ENCODE results near the gene AQR. TPM values are rescaled to one million over a fixed set of nuclear protein-coding genes. Genes with fewer than 3 reads are reported as not detected.

AQR gene
- total RNA-seq, 5 donors from 2014 or later (not counting 1 experiment from before 2014, with no cell fraction given) = 35.3 to 48.6 (median 36.3) TPM

DNA sequence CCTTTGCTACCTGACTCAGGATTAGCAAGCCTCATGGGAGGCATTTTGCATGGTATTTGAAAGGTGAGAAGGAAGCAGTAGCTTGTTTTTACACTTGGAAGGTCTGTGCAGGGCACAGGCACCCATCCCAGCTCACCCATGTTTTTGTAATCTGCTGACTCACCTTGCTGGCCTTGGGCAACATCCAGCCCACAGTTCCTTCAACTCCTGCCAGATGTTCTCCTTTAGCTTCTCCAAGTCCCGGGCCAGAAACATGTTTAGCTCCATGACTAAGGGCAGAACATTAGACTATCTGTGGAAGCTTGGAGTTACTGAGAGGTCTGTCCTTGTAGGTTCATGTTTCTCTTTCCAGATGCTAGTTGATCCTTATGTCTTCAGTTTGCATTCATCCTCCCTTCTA, 31.0 kb upstream of the AQR start:
- Histone ChIP-seq H3K4me3 (ENCODE audit: control insufficient read depth in 1 of 2, extremely low read depth in 1 of 2, low read length in 1 of 2) (no peak overlapping the region), H3K27ac (ENCODE audit: low read length) (no peak overlapping the region), H3K36me3 (ENCODE audit: control insufficient read depth in 2 of 2, extremely low read depth in 1 of 2, insufficient read depth in 1 of 2, low read length in 1 of 2) (no peaks in the 10 kb centered on the region), H3K9me3 (no peaks in the 10 kb centered on the region), H3K27me3 (replicated peaks in 1 of 2; ENCODE audit: control insufficient read depth in 2 of 2, extremely low read depth in 1 of 2, insufficient read depth in 2 of 2, low read length in 1 of 2) (peaks cover 0 to 5% of the 10 kb centered on the region in 2 experiments), H3K4me1 (ENCODE audit: control insufficient read depth in 1 of 2, extremely low read depth in 1 of 2, insufficient read depth in 2 of 2, low read length in 2 of 2) (no peaks in the 10 kb centered on the region)
- Mint-ChIP-seq H3K4me1 (no peaks in the 10 kb centered on the region), H3K27me3 (peaks cover 6 to 11% of the 10 kb centered on the region in 2 donors), H3K4me3 (no peak overlapping the region), H3K9me3 (no peaks in the 10 kb centered on the region), H3K36me3 (no peaks in the 10 kb centered on the region), H3K27ac (no peak overlapping the region)
- no CpG with 5 or more reads among the region's 1 CpG for WGBS (ENCODE audit: insufficient coverage)
- ATAC-seq (replicated peaks in 1 of 4) (no peak), DNase-seq (no peak)
- CTCF ChIA-PET = no interaction called here
- POLR2A ChIA-PET = no interaction called here

GRCh38 chr15:34999906-35000305, 30.4 kb upstream of the AQR start:
- H3K9me3 Mint-ChIP-seq = no peaks in the 10 kb centered on the region
- H3K4me1 ChIP-seq (ENCODE audit: control insufficient read depth in 1 of 2, extremely low read depth in 1 of 2, insufficient read depth in 2 of 2, low read length in 2 of 2) = no peaks in the 10 kb centered on the region
- 86% methylated on average over 3 of the region's 7 CpGs for WGBS (ENCODE audit: insufficient coverage)
- no peak overlapping the region for H3K27ac Mint-ChIP-seq
- peaks cover 7 to 14% of the 10 kb centered on the region in 2 donors for H3K27me3 Mint-ChIP-seq
- DNase-seq (no peak), ATAC-seq (replicated peaks in 1 of 4) (no peak)
- POLR2A ChIA-PET = no interaction called here
- peaks cover 0 to 5% of the 10 kb centered on the region in 2 experiments for H3K27me3 ChIP-seq (replicated peaks in 1 of 2; ENCODE audit: control insufficient read depth in 2 of 2, extremely low read depth in 1 of 2, insufficient read depth in 2 of 2, low read length in 1 of 2)
- no peaks in the 10 kb centered on the region for H3K36me3 Mint-ChIP-seq
- H3K27ac ChIP-seq (ENCODE audit: low read length) = no peak overlapping the region
- H3K4me3 Mint-ChIP-seq = no peak overlapping the region
- no peaks in the 10 kb centered on the region for H3K9me3 ChIP-seq
- no peaks in the 10 kb centered on the region for H3K4me1 Mint-ChIP-seq
- CTCF ChIA-PET = interaction anchor here in 1 of 2 donors (0.6 kb wide), 1 partner anchor 19 kb away, joined by 8 read pairs; no protein-coding TSS in a partner anchor
- no peak overlapping the region for H3K4me3 ChIP-seq (ENCODE audit: control insufficient read depth in 1 of 2, extremely low read depth in 1 of 2, low read length in 1 of 2)
- H3K36me3 ChIP-seq (ENCODE audit: control insufficient read depth in 2 of 2, extremely low read depth in 1 of 2, insufficient read depth in 1 of 2, low read length in 1 of 2) = no peaks in the 10 kb centered on the region

- Histone ChIP-seq H3K27ac (ENCODE audit: low read length) (no peak overlapping the region), H3K4me1 (ENCODE audit: control insufficient read depth in 1 of 2, extremely low read depth in 1 of 2, insufficient read depth in 2 of 2, low read length in 2 of 2) (no peaks in the 10 kb centered on the region), H3K27me3 (replicated peaks in 1 of 2; ENCODE audit: control insufficient read depth in 2 of 2, extremely low read depth in 1 of 2, insufficient read depth in 2 of 2, low read length in 1 of 2) (peaks cover 2 to 5% of the 10 kb centered on the region in 2 experiments), H3K9me3 (no peaks in the 10 kb centered on the region), H3K4me3 (ENCODE audit: control insufficient read depth in 1 of 2, extremely low read depth in 1 of 2, low read length in 1 of 2) (no peak overlapping the region), H3K36me3 (ENCODE audit: control insufficient read depth in 2 of 2, extremely low read depth in 1 of 2, insufficient read depth in 1 of 2, low read length in 1 of 2) (no peaks in the 10 kb centered on the region)
- no peak for DNase-seq
- H3K9me3 Mint-ChIP-seq = no peaks in the 10 kb centered on the region
- ATAC-seq (replicated peaks in 1 of 4) = no peak
- ChIA-PET CTCF (no interaction called here), POLR2A (no interaction called here)
- no CpG with 5 or more reads among the region's 1 CpG for WGBS (ENCODE audit: insufficient coverage)
- no peak overlapping the region for H3K4me3 Mint-ChIP-seq
- H3K27ac Mint-ChIP-seq = no peak overlapping the region
- peaks cover 7 to 14% of the 10 kb centered on the region in 2 donors for H3K27me3 Mint-ChIP-seq
- peaks cover 0 to 13% (median 9%) of the 10 kb centered on the region in 3 donors for H3K4me1 Mint-ChIP-seq
- no peaks in the 10 kb centered on the region for H3K36me3 Mint-ChIP-seq
Measured at GRCh38 chr15:34994925-34995324, 25.4 kb upstream of the AQR start.

- H3K4me1 Mint-ChIP-seq = peaks cover 0 to 23% (median 19%) of the 10 kb centered on the region in 3 donors
- H3K36me3 Mint-ChIP-seq = no peaks in the 10 kb centered on the region
- peaks cover 0 to 2% of the 10 kb centered on the region in 2 experiments for H3K4me1 ChIP-seq (ENCODE audit: control insufficient read depth in 1 of 2, extremely low read depth in 1 of 2, insufficient read depth in 2 of 2, low read length in 2 of 2)
- peaks cover 7 to 14% of the 10 kb centered on the region in 2 donors for H3K27me3 Mint-ChIP-seq
- ChIA-PET POLR2A (interaction anchor here in 1 of 2 donors (0.7 kb wide), 1 partner anchor 410 kb away, joined by 5 read pairs; the partner anchor contains the start of gene GOLGA8B), CTCF (interaction anchor here in 1 of 2 donors (0.6 kb wide), 1 partner anchor 24 kb away, joined by 3 read pairs; the partner anchor contains the start of gene AQR)
- H3K9me3 Mint-ChIP-seq = no peaks in the 10 kb centered on the region
- H3K27me3 ChIP-seq (replicated peaks in 1 of 2; ENCODE audit: control insufficient read depth in 2 of 2, extremely low read depth in 1 of 2, insufficient read depth in 2 of 2, low read length in 1 of 2) = peaks cover 2 to 5% of the 10 kb centered on the region in 2 experiments
- no CpG with 5 or more reads among the region's 4 CpGs for WGBS (ENCODE audit: insufficient coverage)
- H3K4me3 Mint-ChIP-seq = no peak overlapping the region
- no peak overlapping the region for H3K27ac Mint-ChIP-seq
- H3K4me3 ChIP-seq (ENCODE audit: control insufficient read depth in 1 of 2, extremely low read depth in 1 of 2, low read length in 1 of 2) = no peak overlapping the region
- no peak for DNase-seq
- no peaks in the 10 kb centered on the region for H3K9me3 ChIP-seq
- no peaks in the 10 kb centered on the region for H3K36me3 ChIP-seq (ENCODE audit: control insufficient read depth in 2 of 2, extremely low read depth in 1 of 2, insufficient read depth in 1 of 2, low read length in 1 of 2)
- no peak overlapping the region for H3K27ac ChIP-seq (ENCODE audit: low read length)
- ATAC-seq (replicated peaks in 1 of 4) = no peak
Measured at GRCh38 chr15:34993877-34994276, 24.3 kb upstream of the AQR start.

- POLR2A ChIA-PET = no interaction called here
Measured at GRCh38 chr15:34993412-34993811, 23.9 kb upstream of the AQR start.

DNA sequence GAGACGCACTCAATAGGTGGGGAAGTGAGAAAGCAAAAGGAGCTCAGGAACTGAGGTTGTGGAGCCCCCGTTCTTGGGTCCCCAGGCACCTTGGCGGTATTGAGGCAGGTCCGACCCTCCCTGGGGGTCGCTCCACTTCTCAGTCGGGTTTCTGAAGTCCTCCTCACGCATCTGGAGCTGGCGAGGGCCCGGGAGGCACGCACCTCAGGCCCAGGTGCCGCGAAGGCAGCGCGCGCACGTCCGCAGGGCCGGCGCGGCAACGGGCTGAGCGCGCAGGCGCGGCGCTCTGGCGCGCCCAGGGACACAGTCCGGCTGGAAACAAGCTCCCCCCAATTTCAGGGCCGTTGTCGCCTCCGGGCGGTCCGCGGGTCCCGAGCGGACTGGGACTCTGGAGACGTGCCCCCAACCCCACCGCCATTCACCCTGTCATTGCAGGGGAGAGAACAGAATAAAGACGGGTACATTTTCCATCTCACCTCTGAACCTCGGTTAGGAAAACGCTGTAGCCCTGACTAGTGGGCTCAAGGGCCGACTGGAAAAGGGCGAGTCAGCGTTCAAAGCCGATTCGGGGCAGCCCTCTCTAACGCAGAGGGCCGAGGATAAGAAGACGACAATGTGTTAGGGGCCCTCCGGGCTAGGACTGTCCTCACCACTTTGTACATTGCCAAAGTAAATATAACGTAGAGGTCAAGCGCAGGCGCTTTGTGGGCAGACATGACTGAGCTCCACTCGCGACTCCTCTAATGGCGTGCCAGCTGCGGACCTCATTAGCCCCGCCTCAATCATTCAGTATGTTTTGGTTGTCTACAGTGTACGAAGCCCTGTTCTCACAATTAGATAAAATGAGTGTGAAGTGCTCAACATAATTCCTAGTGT, 18.7 kb upstream of the AQR start, which contains the start of gene ZNF770:
ZNF770 (minus strand) TSS at position 261 of the 876 bp plus-strand sequence. CDS start 4,853 bp downstream, outside the sequence.
- under 1% methylated on average over 45 of the region's 60 CpGs for WGBS (ENCODE audit: insufficient coverage)
- Mint-ChIP-seq H3K4me1 (peaks cover 34 to 51% (median 48%) of the 10 kb centered on the region in 3 donors), H3K27ac (peak within 1 kb of the TSS; percentile 99), H3K9me3 (no peaks in the 10 kb centered on the region), H3K36me3 (no peaks in the 10 kb centered on the region), H3K27me3 (no peaks in the 10 kb centered on the region), H3K4me3 (peak within 1 kb of the TSS; percentile 93 to 98 (median 97))
- Histone ChIP-seq H3K27ac (ENCODE audit: low read length) (peak within 1 kb of the TSS; percentile 94), H3K27me3 (replicated peaks in 1 of 2; ENCODE audit: control insufficient read depth in 2 of 2, extremely low read depth in 1 of 2, insufficient read depth in 2 of 2, low read length in 1 of 2) (peaks cover 0 to 2% of the 10 kb centered on the region in 2 experiments), H3K9me3 (no peaks in the 10 kb centered on the region), H3K36me3 (ENCODE audit: control insufficient read depth in 2 of 2, extremely low read depth in 1 of 2, insufficient read depth in 1 of 2, low read length in 1 of 2) (peaks cover 0 to 7% of the 10 kb centered on the region in 2 donors), H3K4me1 (ENCODE audit: control insufficient read depth in 1 of 2, extremely low read depth in 1 of 2, insufficient read depth in 2 of 2, low read length in 2 of 2) (peaks cover 15 to 20% of the 10 kb centered on the region in 2 experiments), H3K4me3 (ENCODE audit: control insufficient read depth in 1 of 2, extremely low read depth in 1 of 2, low read length in 1 of 2) (peak within 1 kb of the TSS; percentile 84 to 88)
- ChIA-PET POLR2A (interaction anchor here (0.5 to 1.7 kb wide), 6 partner anchors 14 to 952 kb away, joined by 3 to 23 read pairs (median 6); partner anchors contain the start of gene AQR (in 2 of the 2)), CTCF (interaction anchor here (0.6 to 2.6 kb wide), 6 partner anchors 10 to 19 kb away, joined by 3 to 65 read pairs (median 4); partner anchors contain the start of gene AQR (in 2 of the 2))
- ATAC-seq (replicated peaks in 1 of 4) = peak; percentile 85 to 93 (median 86)
- DNase-seq = peak; percentile 56 to 91 (median 75)

More at GRCh38 chr15:34993412-34993811, 23.9 kb upstream of the AQR start:
- H3K36me3 Mint-ChIP-seq = no peaks in the 10 kb centered on the region
- no peak overlapping the region for H3K4me3 Mint-ChIP-seq
- H3K4me3 ChIP-seq (ENCODE audit: control insufficient read depth in 1 of 2, extremely low read depth in 1 of 2, low read length in 1 of 2) = no peak overlapping the region
- H3K4me1 ChIP-seq (ENCODE audit: control insufficient read depth in 1 of 2, extremely low read depth in 1 of 2, insufficient read depth in 2 of 2, low read length in 2 of 2) = peaks cover 0 to 5% of the 10 kb centered on the region in 2 experiments
- H3K27ac ChIP-seq (ENCODE audit: low read length) = no peak overlapping the region
- DNase-seq (no peak), ATAC-seq (replicated peaks in 1 of 4) (no peak)
- H3K9me3 ChIP-seq = no peaks in the 10 kb centered on the region
- peaks cover 0 to 26% (median 21%) of the 10 kb centered on the region in 3 donors for H3K4me1 Mint-ChIP-seq
- peaks cover 2 to 5% of the 10 kb centered on the region in 2 experiments for H3K27me3 ChIP-seq (replicated peaks in 1 of 2; ENCODE audit: control insufficient read depth in 2 of 2, extremely low read depth in 1 of 2, insufficient read depth in 2 of 2, low read length in 1 of 2)
- CTCF ChIA-PET = no interaction called here
- H3K27me3 Mint-ChIP-seq = peaks cover 7 to 14% of the 10 kb centered on the region in 2 donors
- no peaks in the 10 kb centered on the region for H3K9me3 Mint-ChIP-seq
- H3K36me3 ChIP-seq (ENCODE audit: control insufficient read depth in 2 of 2, extremely low read depth in 1 of 2, insufficient read depth in 1 of 2, low read length in 1 of 2) = no peaks in the 10 kb centered on the region
- H3K27ac Mint-ChIP-seq = no peak overlapping the region
- 53% methylated on average over 2 of the region's 6 CpGs for WGBS (ENCODE audit: insufficient coverage)

Measured in T-cell (primary cell).